Activated naive CD4-positive, alpha-beta T cell treated with anti-CD3 and anti-CD28 coated beads for 36 hours (primary cell): ENCODE results near the gene SLC39A11. TPM values are rescaled to one million over a fixed set of nuclear protein-coding genes. Genes with fewer than 3 reads are reported as not detected.

Experiments
- CTCF ChIA-PET: fragments of 350-600 bp; sonication (Branson Sonifier 250); formaldehyde crosslinking; loops from one replicate; lab custom pipeline; 2021; ENCODE audit warnings: antibody characterized with exemption; lab: Charles Lee
- DNase-seq: peaks from one replicate; pipeline ENCODE4 v3.0.0-alpha.2; 2020
- H3K27ac Mint-ChIP-seq: one replicate; pipeline ENCODE4 v1.8.0; 2021; ENCODE audit warnings: mild to moderate bottlenecking, mixed read lengths
- H3K27me3 Mint-ChIP-seq: one replicate; pipeline ENCODE4 v1.8.0; 2021; ENCODE audit warnings: low read depth, mixed read lengths
- H3K36me3 Mint-ChIP-seq: one replicate; pipeline ENCODE4 v1.8.0; 2021; ENCODE audit warnings: low read depth, mixed read lengths
- H3K4me1 Mint-ChIP-seq: one replicate; pipeline ENCODE4 v1.8.0; 2021; ENCODE audit warnings: low read depth, mixed read lengths
- H3K4me3 Mint-ChIP-seq: one replicate; pipeline ENCODE4 v1.8.0; 2021; ENCODE audit warnings: mild to moderate bottlenecking, moderate library complexity, mixed read lengths
- H3K9me3 Mint-ChIP-seq: one replicate; pipeline ENCODE4 v1.8.0; 2021; ENCODE audit warnings: mixed read lengths
- intact Hi-C: fragments of 100-400 bp; cut with micrococcal nuclease; formaldehyde crosslinking; loops from one replicate; pipeline ENCODE4 v1.15.1; 2023
- total RNA-seq, 2 experiments: library from RNA; stranded (reverse); gene quantifications; one replicate each; pipeline ENCODE4 v1.2.3, GENCODE V29; 2021

SLC39A11 gene
- total RNA-seq, 2 experiments from 2014 or later = 14.0 to 16.4 TPM

DNA sequence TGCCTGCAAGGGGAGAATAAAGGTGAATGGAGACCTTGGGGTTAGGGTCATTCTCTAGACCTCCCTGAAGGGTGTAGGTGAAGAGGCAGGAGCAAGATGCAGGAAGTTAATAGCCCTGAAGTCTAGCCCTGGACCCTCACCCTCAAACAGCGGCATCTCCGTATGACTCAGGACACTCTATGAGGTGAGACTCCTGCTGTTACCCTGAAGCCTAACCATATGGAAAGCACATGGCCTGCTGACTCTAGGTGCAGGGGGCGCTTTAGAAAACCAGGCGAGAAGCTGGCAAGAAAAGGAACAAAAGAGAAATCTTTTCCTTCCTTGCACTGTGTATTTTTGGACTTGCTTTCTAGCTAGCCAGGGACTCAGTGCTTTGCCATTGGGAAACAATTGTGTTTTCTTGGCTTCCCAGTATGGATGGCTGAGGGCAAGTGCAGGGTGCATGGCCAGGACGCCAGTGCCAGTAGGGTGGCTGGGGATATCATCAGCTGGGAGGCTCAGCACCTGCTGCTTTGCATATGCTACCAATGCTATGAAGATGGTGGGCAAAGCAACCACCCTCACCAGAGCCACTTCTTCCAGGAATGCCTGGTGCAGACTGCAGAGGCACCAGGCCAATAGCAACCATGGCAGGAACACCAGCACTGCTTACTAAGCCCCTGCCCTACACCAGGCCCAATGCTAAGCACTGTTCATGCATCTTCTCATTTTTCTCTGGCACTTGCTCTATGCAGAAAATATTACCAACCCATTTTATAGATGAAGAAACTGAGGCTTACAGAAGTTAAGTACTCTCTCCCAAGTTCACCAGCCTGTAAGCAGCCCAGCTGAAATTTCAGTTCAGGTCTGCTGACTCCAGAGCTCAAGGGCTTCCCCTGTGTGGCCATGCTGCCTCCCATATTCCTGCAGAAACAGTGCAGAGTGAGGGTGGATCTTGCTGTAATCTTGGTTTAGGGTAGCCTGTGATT lies 425.1 kb downstream of the SLC39A11 start:
- intact Hi-C loops = no loop called here
- H3K9me3 Mint-ChIP-seq = peaks cover 5% of the 10 kb centered on the region
- no peaks in the 10 kb centered on the region for H3K27me3 Mint-ChIP-seq
- H3K36me3 Mint-ChIP-seq = peaks cover 5% of the 10 kb centered on the region
- no peak overlapping the region for H3K27ac Mint-ChIP-seq
- CTCF ChIA-PET = no interaction called here
- H3K4me1 Mint-ChIP-seq = no peaks in the 10 kb centered on the region
- DNase-seq = no peak
- no peak overlapping the region for H3K4me3 Mint-ChIP-seq

DNA sequence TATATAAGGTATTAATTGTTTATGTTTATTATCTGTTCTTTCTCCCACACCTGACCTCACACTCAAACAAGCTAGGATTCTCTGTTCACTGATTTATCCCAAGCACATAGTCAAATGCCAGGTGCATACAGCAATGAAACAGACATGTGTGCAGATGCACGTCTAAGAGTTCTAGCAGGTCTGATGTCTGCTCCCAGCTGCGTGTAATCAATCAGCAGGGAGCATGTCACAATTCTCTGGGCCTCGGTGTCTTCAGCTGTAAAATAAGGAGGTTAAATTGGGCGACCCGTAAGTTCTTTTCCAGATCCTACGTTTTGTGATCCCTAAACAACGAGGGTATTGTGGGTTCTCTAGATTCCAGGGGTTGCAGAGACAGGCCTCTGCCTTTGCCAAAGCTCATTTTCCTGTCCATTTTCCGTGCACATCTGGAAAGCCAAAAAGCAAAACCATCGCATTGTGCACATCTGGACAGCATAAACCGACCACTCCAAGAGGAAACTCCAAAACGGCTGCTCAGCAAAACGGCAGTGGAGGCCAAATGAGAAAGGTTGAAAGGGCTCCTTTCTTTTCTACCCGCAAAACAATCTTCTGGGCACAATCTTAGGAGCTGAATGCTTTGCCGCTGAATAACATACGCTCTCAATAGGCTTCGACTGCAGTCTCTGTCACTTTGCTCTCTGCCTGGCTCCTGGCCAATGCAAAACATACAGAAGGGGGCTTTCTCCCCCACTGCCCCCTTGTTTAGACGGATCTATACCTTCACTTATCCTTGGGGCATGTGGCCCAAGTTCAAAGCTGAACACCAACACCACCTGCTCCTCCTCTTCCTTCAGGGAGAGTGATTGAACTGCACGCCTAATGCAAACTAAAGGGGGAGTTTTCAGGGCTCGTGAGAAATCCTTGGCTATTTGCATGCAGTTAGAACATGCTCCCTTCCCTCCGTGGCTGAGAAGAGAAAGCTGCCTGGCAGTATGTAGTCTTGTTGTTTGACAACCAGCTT lies 426.3 kb downstream of the SLC39A11 start:
- no peaks in the 10 kb centered on the region for H3K27me3 Mint-ChIP-seq
- peaks cover 5% of the 10 kb centered on the region for H3K36me3 Mint-ChIP-seq

DNA sequence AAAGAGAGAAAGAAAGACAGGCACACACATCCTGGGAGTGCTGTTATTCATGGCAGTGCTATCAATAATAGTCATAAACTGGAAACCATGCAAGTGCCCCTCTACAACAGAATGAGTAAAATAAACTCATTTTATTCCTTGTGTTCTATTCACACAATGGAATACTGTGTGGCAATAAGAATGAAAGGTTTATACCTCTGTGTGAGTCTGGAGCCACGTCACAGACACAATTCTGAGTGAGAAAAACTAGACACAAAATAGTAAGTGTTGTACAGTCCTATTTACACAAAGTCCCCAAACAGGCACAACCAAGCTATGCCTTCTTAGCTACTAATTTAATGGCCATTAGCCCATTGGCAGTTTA lies 429.7 kb downstream of the SLC39A11 start:
- H3K4me3 Mint-ChIP-seq = no peak overlapping the region
- no peak for DNase-seq
- CTCF ChIA-PET = no interaction called here
- no peaks in the 10 kb centered on the region for H3K9me3 Mint-ChIP-seq
- intact Hi-C loops = no loop called here
- H3K27ac Mint-ChIP-seq = no peak overlapping the region
- no peaks in the 10 kb centered on the region for H3K27me3 Mint-ChIP-seq
- no peaks in the 10 kb centered on the region for H3K4me1 Mint-ChIP-seq
- peaks cover 2% of the 10 kb centered on the region for H3K36me3 Mint-ChIP-seq

More for the DNA sequence above, 426.3 kb downstream of the SLC39A11 start:
- intact Hi-C loops = no loop called here
- no peak for DNase-seq
- no peak overlapping the region for H3K27ac Mint-ChIP-seq
- H3K4me1 Mint-ChIP-seq = no peaks in the 10 kb centered on the region
- CTCF ChIA-PET = no interaction called here
- H3K4me3 Mint-ChIP-seq = no peak overlapping the region
- H3K9me3 Mint-ChIP-seq = peaks cover 5% of the 10 kb centered on the region

DNA sequence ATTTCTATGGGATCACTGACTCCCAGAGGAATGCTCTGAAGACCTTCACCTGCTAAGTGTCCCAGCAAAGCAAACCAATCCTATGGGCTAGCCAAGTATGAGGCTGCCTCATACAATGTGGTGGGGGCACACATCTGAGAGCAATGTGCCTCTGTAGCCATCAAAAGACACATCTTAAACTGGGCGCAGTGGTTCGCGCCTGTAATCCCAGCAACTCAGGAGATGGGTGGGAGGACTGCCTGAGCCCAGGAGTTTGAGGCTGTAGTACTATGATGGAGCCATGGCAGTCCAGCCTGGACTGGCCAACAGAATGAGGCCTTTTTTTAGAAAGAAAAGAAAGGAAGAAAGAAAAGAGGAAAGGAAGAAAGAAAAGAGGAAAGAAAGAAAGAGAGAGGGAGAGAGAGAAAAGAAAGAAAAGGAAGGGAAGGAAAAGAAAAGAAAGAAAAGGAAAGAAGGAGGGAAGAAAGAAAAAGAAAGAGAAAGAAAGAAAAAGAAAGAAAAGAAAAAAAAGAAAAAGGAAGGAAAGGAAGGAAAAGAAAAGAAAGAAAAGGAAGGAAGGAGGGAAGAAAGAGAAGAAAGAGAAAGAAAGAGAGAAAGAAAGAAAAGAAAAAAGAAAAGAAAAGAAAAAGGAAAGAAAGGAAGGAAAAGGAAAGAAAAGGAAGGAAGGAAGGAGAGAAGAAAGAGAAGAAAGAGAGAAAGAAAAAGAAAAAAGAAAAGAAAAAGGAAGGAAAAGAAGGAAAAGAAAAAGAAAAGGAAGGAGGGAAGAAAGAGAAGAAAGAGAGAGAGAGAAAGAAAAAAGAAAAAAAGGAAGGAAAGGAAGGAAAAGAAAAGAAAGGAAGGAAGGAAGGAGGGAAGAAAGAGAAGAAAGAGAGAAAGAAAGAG lies 430.3 kb downstream of the SLC39A11 start:
- DNase-seq = no peak
- peaks cover 2% of the 10 kb centered on the region for H3K36me3 Mint-ChIP-seq
- H3K27ac Mint-ChIP-seq = no peak overlapping the region
- no peaks in the 10 kb centered on the region for H3K27me3 Mint-ChIP-seq
- CTCF ChIA-PET = no interaction called here
- no peaks in the 10 kb centered on the region for H3K4me1 Mint-ChIP-seq
- no peaks in the 10 kb centered on the region for H3K9me3 Mint-ChIP-seq
- intact Hi-C loops = no loop called here
- H3K4me3 Mint-ChIP-seq = no peak overlapping the region

DNA sequence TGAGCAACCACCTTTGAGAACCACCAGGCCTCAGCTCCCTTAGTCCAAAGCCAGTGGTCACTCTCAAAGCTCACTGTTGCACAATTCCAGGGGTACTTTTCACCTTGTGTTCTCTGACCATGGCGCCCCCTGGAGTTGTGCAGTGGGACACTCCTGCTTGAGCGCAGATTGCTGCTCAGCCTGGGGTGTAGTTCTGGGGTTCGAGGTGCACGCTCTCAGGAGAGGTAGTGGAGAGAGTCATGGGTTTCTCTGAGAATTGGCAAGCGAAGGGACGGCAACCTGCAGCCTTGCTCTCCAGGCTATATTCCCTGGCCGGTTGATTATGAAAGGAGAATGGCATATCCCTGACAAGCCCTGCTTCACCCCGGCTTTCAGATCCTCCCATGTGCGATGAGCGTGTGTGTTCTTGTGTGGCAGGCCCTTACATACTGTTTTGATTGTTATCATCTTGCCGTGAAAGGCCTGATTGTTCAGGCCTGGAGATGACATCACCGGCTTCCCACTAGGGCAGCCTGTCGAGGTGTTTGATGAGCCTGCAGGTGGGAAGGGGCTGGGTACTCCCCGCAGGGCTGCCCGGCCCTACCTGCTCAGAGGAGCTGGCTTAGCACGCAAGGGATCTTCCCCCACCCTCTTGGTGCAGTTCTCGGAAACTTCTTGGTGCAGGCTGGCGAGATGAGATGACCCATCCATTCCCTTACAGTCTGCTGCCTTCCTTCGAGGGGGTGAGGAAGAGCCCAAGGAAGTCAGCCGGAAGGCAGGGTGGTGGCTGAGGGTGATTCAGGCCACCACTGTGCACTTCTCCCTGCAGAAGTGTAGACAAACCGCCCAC lies 431.2 kb downstream of the SLC39A11 start:
- Mint-ChIP-seq H3K27ac (no peak overlapping the region), H3K4me1 (no peaks in the 10 kb centered on the region), H3K9me3 (no peaks in the 10 kb centered on the region), H3K4me3 (no peak overlapping the region), H3K27me3 (no peaks in the 10 kb centered on the region), H3K36me3 (no peaks in the 10 kb centered on the region)
- CTCF ChIA-PET = no interaction called here
- intact Hi-C loops = no loop called here
- DNase-seq = no peak

DNA sequence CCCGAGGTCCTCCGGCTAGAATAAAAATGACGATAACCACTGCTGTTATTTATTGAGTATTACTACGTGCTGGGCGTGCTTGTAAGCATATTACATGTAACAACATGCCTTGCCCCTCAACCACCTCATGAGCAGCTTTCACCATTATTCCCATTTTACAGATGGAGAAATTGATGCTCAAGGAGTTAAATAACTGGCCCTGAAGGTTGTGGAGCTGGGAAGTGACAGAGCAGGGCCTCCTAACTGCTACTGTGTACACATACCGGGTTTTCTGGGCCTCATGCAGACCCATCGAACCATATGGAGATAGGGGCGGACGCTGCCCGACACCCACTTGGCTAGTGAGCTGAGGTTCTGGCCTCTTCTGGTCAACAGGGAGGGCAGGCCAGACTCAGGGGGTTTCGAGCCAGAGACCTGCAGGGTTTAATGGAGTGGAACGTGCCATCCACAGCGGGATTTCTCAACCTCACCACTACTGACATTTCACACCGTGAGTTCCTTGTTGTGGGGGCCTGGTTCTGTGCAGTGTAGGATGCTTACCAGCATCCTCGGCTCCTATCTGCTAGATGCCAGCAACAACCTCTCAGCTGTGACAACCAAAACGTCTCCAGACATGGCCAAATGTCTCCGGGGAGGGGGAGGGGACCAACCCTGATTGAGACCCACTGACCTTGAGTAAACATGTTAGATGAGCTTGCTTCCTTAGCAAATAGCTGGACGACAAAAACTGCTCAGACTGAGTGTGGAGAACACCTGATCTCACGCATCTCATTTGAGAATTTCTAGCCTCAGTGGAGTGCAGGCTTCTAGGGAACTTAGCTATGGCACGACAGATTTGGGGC lies 432.0 kb downstream of the SLC39A11 start:
- CTCF ChIA-PET = no interaction called here

DNA sequence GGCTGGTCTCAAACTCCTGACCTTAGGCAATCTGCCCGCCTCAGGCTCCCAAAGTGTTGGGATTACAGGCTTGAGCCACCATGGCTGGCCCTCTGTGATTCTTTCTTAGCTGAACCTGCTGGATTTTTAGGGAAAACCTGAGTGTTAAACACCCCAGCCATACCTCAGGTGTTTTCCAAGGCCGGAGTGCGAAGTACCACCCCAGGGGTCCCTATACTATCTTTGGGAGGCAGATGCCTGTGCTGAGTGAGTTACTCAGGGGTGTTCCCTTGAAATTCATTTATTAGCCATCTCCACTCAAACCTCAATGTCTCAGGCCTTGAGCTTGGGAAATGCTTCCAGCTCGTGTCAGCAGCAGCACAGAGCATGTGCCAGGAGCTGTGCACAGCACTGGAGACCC lies 432.7 kb downstream of the SLC39A11 start:
- no peaks in the 10 kb centered on the region for H3K9me3 Mint-ChIP-seq
- intact Hi-C loops = no loop called here
- CTCF ChIA-PET = no interaction called here

More for the DNA sequence above, 432.0 kb downstream of the SLC39A11 start:
- no peaks in the 10 kb centered on the region for H3K4me1 Mint-ChIP-seq
- H3K36me3 Mint-ChIP-seq = no peaks in the 10 kb centered on the region
- H3K9me3 Mint-ChIP-seq = no peaks in the 10 kb centered on the region
- no peak for DNase-seq
- H3K27ac Mint-ChIP-seq = no peak overlapping the region
- intact Hi-C loops = no loop called here
- no peak overlapping the region for H3K4me3 Mint-ChIP-seq
- no peaks in the 10 kb centered on the region for H3K27me3 Mint-ChIP-seq

DNA sequence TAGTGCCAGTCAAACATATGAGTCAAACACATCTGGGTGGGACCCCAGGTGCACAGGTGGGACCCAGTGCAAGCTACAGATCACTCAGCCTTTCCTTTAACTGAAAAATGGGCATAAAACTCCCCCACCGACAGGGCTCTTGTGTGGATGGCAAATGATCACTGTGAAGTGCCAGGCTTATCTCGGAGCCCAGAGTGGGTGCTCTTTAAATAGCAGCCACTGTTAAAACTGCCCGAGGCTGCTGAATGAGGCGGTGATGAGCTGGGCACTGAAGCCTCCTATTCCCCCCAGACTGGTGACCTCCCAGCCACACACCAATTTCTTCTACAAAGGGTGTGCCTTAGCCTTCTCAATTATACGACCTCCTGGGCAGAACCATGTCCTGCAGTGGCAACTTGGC lies 433.8 kb downstream of the SLC39A11 start:
- H3K36me3 Mint-ChIP-seq = no peaks in the 10 kb centered on the region
- no peak overlapping the region for H3K4me3 Mint-ChIP-seq
- no peaks in the 10 kb centered on the region for H3K27me3 Mint-ChIP-seq
- no peak for DNase-seq
- CTCF ChIA-PET = no interaction called here
- intact Hi-C loops = no loop called here
- H3K9me3 Mint-ChIP-seq = no peaks in the 10 kb centered on the region
- H3K27ac Mint-ChIP-seq = no peak overlapping the region
- H3K4me1 Mint-ChIP-seq = no peaks in the 10 kb centered on the region

More for the DNA sequence above, 432.7 kb downstream of the SLC39A11 start:
- H3K27ac Mint-ChIP-seq = no peak overlapping the region
- no peaks in the 10 kb centered on the region for H3K36me3 Mint-ChIP-seq
- H3K4me3 Mint-ChIP-seq = no peak overlapping the region
- H3K4me1 Mint-ChIP-seq = no peaks in the 10 kb centered on the region
- no peak for DNase-seq
- no peaks in the 10 kb centered on the region for H3K27me3 Mint-ChIP-seq

DNA sequence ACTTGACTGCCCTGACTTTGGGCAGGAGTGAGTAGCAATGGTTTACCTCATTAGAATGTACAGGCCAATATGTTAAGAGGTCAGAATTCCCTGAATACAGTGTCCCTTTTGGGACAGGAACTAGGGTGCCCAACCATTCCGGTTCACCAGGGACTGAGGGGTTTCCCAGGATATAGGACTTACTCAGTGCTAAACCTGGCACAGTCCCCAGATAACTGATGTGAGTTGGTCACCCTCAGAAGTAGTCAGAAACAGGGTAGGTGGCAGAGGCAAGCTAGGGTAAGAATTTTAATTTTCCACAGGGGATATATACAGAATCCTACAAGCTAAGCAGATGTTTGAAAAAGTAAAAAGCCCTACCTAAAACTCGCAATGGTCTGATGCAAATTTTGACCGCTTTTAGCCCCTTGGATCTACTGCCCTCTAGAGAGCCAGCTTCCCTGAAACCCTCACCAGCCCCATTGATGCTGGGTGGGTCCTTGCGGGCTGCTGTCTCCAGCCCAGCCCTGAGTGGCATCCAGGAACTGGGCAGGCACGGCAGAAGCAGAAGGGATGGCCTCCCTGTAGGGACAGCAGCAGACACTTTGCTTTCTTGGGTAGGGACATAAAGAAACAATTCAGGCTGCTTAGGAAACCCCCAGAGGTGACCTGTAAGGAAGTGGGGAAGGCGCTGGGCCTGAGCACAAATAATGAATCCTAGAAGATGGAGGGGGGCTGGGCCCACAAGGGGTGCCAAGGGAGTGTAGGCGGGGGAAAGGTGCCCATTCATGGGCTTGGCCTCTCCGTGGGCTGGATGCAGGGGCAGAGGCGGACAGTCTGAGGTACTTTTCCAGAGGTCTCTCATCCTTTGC lies 434.8 kb downstream of the SLC39A11 start:
- CTCF ChIA-PET = no interaction called here
- H3K27ac Mint-ChIP-seq = no peak overlapping the region

DNA sequence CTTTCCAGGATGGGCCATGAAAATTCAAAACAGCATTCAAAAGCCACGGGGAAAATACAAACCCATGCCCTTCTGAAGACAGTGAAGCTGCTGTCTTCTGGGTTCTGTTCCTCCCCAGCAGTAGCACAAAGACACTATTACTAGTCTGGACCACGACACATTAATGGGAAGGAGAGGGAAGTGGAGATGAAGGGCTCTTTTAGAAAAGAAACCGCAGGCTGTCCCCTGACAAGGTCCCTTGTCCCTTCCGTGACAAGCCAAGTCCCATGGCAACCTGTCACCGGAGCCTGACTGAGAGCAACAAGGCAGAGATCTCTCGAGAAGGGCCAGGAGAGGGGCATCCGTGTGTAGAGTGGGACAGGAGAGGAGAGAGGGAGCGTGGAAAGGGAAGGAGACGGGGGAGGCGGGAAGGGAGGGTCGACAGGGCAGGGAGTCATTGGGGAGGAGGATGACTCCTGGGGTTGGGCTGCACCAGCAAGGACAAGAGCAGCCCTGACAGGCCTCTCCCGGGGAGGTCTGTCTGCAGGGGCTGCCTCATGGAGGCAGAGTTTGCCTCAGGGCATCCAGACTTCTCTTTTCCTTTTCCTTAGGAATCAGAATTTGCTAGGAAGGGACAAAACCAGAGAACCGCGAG lies 436.2 kb downstream of the SLC39A11 start:
- no peaks in the 10 kb centered on the region for H3K27me3 Mint-ChIP-seq
- H3K4me1 Mint-ChIP-seq = no peaks in the 10 kb centered on the region
- no peak for DNase-seq
- H3K36me3 Mint-ChIP-seq = no peaks in the 10 kb centered on the region
- intact Hi-C loops = no loop called here
- H3K27ac Mint-ChIP-seq = no peak overlapping the region
- CTCF ChIA-PET = no interaction called here
- H3K9me3 Mint-ChIP-seq = no peaks in the 10 kb centered on the region
- no peak overlapping the region for H3K4me3 Mint-ChIP-seq

More for the DNA sequence above, 434.8 kb downstream of the SLC39A11 start:
- Mint-ChIP-seq H3K4me3 (no peak overlapping the region), H3K36me3 (no peaks in the 10 kb centered on the region), H3K27me3 (no peaks in the 10 kb centered on the region), H3K9me3 (no peaks in the 10 kb centered on the region), H3K4me1 (no peaks in the 10 kb centered on the region)
- intact Hi-C loops = no loop called here
- DNase-seq = no peak
